ENCODE measurements around the gene SHROOM1.

SHROOM1 gene

GRCh38 chr5:132840313-132840712, 9.9 kb upstream of the SHROOM1 start:
- no peak for TF ChIP-seq CTCF (IDR thresholded peaks at IDR 0.05; ENCODE audit: low read length, missing control alignments)
- no peak overlapping the region for H3K4me3 ChIP-seq (replicated peaks; ENCODE audit: low read depth, low read length)
- DNase-seq (ENCODE audit: low read depth), result no peak

- no peak for TF ChIP-seq CTCF (IDR thresholded peaks at IDR 0.05; ENCODE audit: low read length, missing control alignments)
- DNase-seq (ENCODE audit: low read depth), result peak; percentile 86
- no peak overlapping the region for H3K4me3 ChIP-seq (replicated peaks; ENCODE audit: low read depth, low read length)
Measured at GRCh38 chr5:132839426-132840301, 9.2 kb upstream of the SHROOM1 start.

- no peak overlapping the region for H3K4me3 ChIP-seq (replicated peaks; ENCODE audit: low read depth, low read length)
- DNase-seq (ENCODE audit: low read depth), result no peak
- no peak for TF ChIP-seq CTCF (IDR thresholded peaks at IDR 0.05; ENCODE audit: low read length, missing control alignments)
Measured at GRCh38 chr5:132838516-132839282, 8.3 kb upstream of the SHROOM1 start.

- DNase-seq (ENCODE audit: low read depth), result no peak
- H3K4me3 ChIP-seq (replicated peaks; ENCODE audit: low read depth, low read length), result no peak overlapping the region
- no peak for TF ChIP-seq CTCF (IDR thresholded peaks at IDR 0.05; ENCODE audit: low read length, missing control alignments)
Measured at GRCh38 chr5:132837868-132838267, 7.4 kb upstream of the SHROOM1 start.

GRCh38 chr5:132836852-132837251, 6.4 kb upstream of the SHROOM1 start:
- H3K4me3 ChIP-seq (replicated peaks; ENCODE audit: low read depth, low read length), result no peak overlapping the region

GRCh38 chr5:132834057-132834456, 3.6 kb upstream of the SHROOM1 start:
- no peak for TF ChIP-seq CTCF (IDR thresholded peaks at IDR 0.05; ENCODE audit: low read length, missing control alignments)
- DNase-seq (ENCODE audit: low read depth), result no peak

More at GRCh38 chr5:132836852-132837251, 6.4 kb upstream of the SHROOM1 start:
- no peak for DNase-seq (ENCODE audit: low read depth)
- no peak for TF ChIP-seq CTCF (IDR thresholded peaks at IDR 0.05; ENCODE audit: low read length, missing control alignments)

More at GRCh38 chr5:132834057-132834456, 3.6 kb upstream of the SHROOM1 start:
- no peak overlapping the region for H3K4me3 ChIP-seq (replicated peaks; ENCODE audit: low read depth, low read length)

Data from fibroblast of pulmonary artery (primary cell).